PC-9 (cell line): Measurements from ENCODE around the gene VSTM2L.

Source experiments
- CTCF ChIP-seq: fragments of 200-600 bp; sonication (generic); conservative IDR thresholded peaks from 2 replicates; pipeline ENCODE4 v1.6.1; 2017; ENCODE audit warnings: mixed run types, antibody characterized with exemption, mild to moderate bottlenecking, moderate library complexity
- EZH2 ChIP-seq: fragments of 200-600 bp; sonication (generic); IDR thresholded peaks from 2 replicates; pipeline ENCODE4 v1.8.0; 2017; ENCODE audit warnings: antibody characterized with exemption, low read depth

- no peak for TF ChIP-seq CTCF
- TF ChIP-seq EZH2: no peak
Observed at GRCh38 chr20:37976887-37977286, 74.0 kb downstream of the VSTM2L start.
